ENCODE data around the gene TCERG1L. TPM values are rescaled to one million over a fixed set of nuclear protein-coding genes. Genes with fewer than 3 reads are reported as not detected.

The TCERG1L gene
- polyA plus RNA-seq, 1 of the 3 experiments (the other 2 are of a cell fraction) = not detected

GRCh38 chr10:131212763-131213325 is 98.7 kb downstream of the TCERG1L start:
- DNase-seq = no peak
- Histone ChIP-seq H3K27ac (ENCODE audit: low read depth in 2 of 2, low read length in 1 of 2) (no peak overlapping the region), H3K4me2 (no peak overlapping the region), H3K27me3 (ENCODE audit: insufficient read depth) (no peaks in the 10 kb centered on the region), H3K9me3 (no peaks in the 10 kb centered on the region), H3K9ac (no peak overlapping the region), H3K79me2 (ENCODE audit: insufficient read depth) (no peaks in the 10 kb centered on the region), H3K4me3 (ENCODE audit: low read depth in 2 of 2, low read length in 1 of 2) (no peak overlapping the region), H2AFZ (ENCODE audit: low read depth) (no peak overlapping the region), H3K36me3 (replicated peaks in 1 of 2; ENCODE audit: control insufficient read depth in 1 of 2, insufficient read depth in 2 of 2, low read length in 1 of 2) (no peaks in the 10 kb centered on the region), H3K4me1 (ENCODE audit: control insufficient read depth in 1 of 2, insufficient read depth in 2 of 2, low read depth in 1 of 2, low read length in 1 of 2) (peaks cover 0 to 8% of the 10 kb centered on the region in 2 experiments; a peak in 1 of 4 replicates), H3K9me2 (no peaks in the 10 kb centered on the region), H3F3A (replicated peaks; ENCODE audit: insufficient read depth) (no peaks in the 10 kb centered on the region), H4K20me1 (ENCODE audit: insufficient read depth) (no peaks in the 10 kb centered on the region)
- WGBS (ENCODE audit: low lambda C conversion rate) = 21% methylated on average over 4 of the region's 5 CpGs
- POLR2A ChIA-PET = no interaction called here
- TF ChIP-seq PBX3 (IDR thresholded peaks at IDR 0.05) (no peak), GABPA (IDR thresholded peaks at IDR 0.05; ENCODE audit: low read depth) (no peak), RCOR1 (IDR thresholded peaks at IDR 0.05; ENCODE audit: low read length) (no peak), RFX5 (IDR thresholded peaks at IDR 0.05; ENCODE audit: low read length) (no peak)
- CTCF ChIA-PET = interaction anchor here (1.2 kb wide), 1 partner anchor 99 kb away, joined by 4 read pairs; no protein-coding TSS in a partner anchor

GRCh38 chr10:131211965-131212619 is 99.4 kb downstream of the TCERG1L start:
- CTCF ChIA-PET = interaction anchor here (1.2 kb wide), 1 partner anchor 100 kb away, joined by 4 read pairs; no protein-coding TSS in a partner anchor
- Histone ChIP-seq H2AFZ (ENCODE audit: low read depth) (no peak overlapping the region), H3K27ac (ENCODE audit: low read depth in 2 of 2, low read length in 1 of 2) (no peak overlapping the region), H3K4me3 (ENCODE audit: low read depth in 2 of 2, low read length in 1 of 2) (no peak overlapping the region), H3F3A (replicated peaks; ENCODE audit: insufficient read depth) (no peaks in the 10 kb centered on the region), H3K79me2 (ENCODE audit: insufficient read depth) (no peaks in the 10 kb centered on the region), H3K9me3 (no peaks in the 10 kb centered on the region), H3K4me2 (no peak overlapping the region), H3K9ac (no peak overlapping the region), H4K20me1 (ENCODE audit: insufficient read depth) (no peaks in the 10 kb centered on the region), H3K9me2 (no peaks in the 10 kb centered on the region), H3K36me3 (replicated peaks in 1 of 2; ENCODE audit: control insufficient read depth in 1 of 2, insufficient read depth in 2 of 2, low read length in 1 of 2) (no peaks in the 10 kb centered on the region), H3K27me3 (ENCODE audit: insufficient read depth) (no peaks in the 10 kb centered on the region), H3K4me1 (ENCODE audit: control insufficient read depth in 1 of 2, insufficient read depth in 2 of 2, low read depth in 1 of 2, low read length in 1 of 2) (peaks cover 0 to 8% of the 10 kb centered on the region in 2 experiments; a peak in 1 of 4 replicates)
- 13% methylated on average over 2 of the region's 2 CpGs for WGBS (ENCODE audit: low lambda C conversion rate)
- DNase-seq = no peak
- TF ChIP-seq EZH2phosphoT487 (IDR thresholded peaks at IDR 0.05; ENCODE audit: borderline replicate concordance, low read depth) = no peak
- TF ChIP-seq ELF1 (IDR thresholded peaks at IDR 0.05) = no peak
- no peak for TF ChIP-seq USF1 (IDR thresholded peaks at IDR 0.05; ENCODE audit: borderline replicate concordance, low read depth)
- no peak for TF ChIP-seq FOXM1 (IDR thresholded peaks at IDR 0.05; ENCODE audit: low read depth)
- no peak for TF ChIP-seq IRF3 (IDR thresholded peaks at IDR 0.05; ENCODE audit: low read depth, low read length)
- no peak for TF ChIP-seq SMC3 (IDR thresholded peaks at IDR 0.05; ENCODE audit: low read depth, low read length)
- no peak for TF ChIP-seq FOSL2 (IDR thresholded peaks at IDR 0.05; ENCODE audit: borderline replicate concordance, low read depth)
- no peak for TF ChIP-seq RFX5 (IDR thresholded peaks at IDR 0.05; ENCODE audit: low read length)
- no peak for TF ChIP-seq PBX3 (IDR thresholded peaks at IDR 0.05)
- TF ChIP-seq NRF1 (IDR thresholded peaks at IDR 0.05; ENCODE audit: low read depth, low read length) = no peak
- TF ChIP-seq USF2 (IDR thresholded peaks at IDR 0.05; ENCODE audit: borderline replicate concordance, low read depth, low read length) = no peak
- POLR2A ChIA-PET = no interaction called here
